ENCODE results near the gene RFXANK.

The RFXANK gene

DNA sequence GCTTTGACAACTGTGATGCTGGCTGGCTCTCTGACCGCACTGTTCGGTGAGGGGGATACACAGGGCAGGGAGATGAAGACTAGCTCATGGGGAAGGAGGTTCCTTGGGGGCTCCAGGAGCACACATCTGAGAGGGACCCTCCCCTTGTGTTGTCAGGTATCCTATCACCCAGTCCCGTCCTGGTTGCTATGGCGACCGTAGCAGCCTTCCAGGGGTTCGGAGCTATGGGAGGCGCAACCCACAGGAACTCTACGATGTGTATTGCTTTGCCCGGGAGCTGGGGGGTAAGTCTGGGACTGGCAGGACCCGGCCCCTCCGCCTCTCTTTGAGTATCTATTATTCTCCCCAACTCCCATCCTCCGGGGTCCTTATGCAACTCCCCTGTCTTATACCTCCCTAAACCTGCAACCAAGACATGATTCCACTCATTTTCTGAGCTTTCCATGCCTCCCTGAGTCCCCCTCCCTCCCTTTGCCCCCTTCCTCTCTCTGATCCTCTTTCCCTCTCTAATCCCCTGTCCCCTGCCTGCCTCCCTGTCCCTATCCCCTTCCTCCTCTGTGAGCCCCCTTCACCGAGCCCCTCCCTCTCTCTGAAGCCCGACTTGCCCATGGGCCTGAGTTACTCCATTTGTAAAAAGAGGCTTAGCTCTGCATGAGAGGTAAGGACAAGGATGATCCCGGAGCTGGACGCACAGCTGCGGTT, 32.2 kb downstream of the RFXANK start:
- H3K27me3 ChIP-seq (ENCODE audit: low read depth, low read length) = peaks cover 6% of the 10 kb centered on the region; the same call in 1 of the 2 replicates
- TF ChIP-seq, protein P1, sequence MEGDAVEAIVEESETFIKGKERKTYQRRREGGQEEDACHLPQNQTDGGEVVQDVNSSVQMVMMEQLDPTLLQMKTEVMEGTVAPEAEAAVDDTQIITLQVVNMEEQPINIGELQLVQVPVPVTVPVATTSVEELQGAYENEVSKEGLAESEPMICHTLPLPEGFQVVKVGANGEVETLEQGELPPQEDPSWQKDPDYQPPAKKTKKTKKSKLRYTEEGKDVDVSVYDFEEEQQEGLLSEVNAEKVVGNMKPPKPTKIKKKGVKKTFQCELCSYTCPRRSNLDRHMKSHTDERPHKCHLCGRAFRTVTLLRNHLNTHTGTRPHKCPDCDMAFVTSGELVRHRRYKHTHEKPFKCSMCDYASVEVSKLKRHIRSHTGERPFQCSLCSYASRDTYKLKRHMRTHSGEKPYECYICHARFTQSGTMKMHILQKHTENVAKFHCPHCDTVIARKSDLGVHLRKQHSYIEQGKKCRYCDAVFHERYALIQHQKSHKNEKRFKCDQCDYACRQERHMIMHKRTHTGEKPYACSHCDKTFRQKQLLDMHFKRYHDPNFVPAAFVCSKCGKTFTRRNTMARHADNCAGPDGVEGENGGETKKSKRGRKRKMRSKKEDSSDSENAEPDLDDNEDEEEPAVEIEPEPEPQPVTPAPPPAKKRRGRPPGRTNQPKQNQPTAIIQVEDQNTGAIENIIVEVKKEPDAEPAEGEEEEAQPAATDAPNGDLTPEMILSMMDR (IDR thresholded peaks at IDR 0.05; ENCODE audit: low read depth, low read length) = no peak
- TF ChIP-seq EZH2phosphoT487 (IDR thresholded peaks at IDR 0.05; ENCODE audit: low read depth) = no peak
- H3K79me2 ChIP-seq (ENCODE audit: low read length) = no peaks in the 10 kb centered on the region
- no peak overlapping the region for H2AFZ ChIP-seq (ENCODE audit: low read depth, low read length)
- H3K4me1 ChIP-seq (ENCODE audit: low read length) = no peaks in the 10 kb centered on the region
- no peaks in the 10 kb centered on the region for H3K36me3 ChIP-seq (replicated peaks; ENCODE audit: low read depth, low read length)
- H3K9ac ChIP-seq (ENCODE audit: low read length) = no peak overlapping the region
- H3K4me2 ChIP-seq (ENCODE audit: low read length) = no peak overlapping the region
- no peak overlapping the region for H3K27ac ChIP-seq (ENCODE audit: low read length)
- no peaks in the 10 kb centered on the region for H3K9me3 ChIP-seq (ENCODE audit: insufficient read depth, low read length)
- no peaks in the 10 kb centered on the region for H4K20me1 ChIP-seq (ENCODE audit: insufficient read depth, low read length)
- no peak overlapping the region for H3K4me3 ChIP-seq (ENCODE audit: low read length)

DNA sequence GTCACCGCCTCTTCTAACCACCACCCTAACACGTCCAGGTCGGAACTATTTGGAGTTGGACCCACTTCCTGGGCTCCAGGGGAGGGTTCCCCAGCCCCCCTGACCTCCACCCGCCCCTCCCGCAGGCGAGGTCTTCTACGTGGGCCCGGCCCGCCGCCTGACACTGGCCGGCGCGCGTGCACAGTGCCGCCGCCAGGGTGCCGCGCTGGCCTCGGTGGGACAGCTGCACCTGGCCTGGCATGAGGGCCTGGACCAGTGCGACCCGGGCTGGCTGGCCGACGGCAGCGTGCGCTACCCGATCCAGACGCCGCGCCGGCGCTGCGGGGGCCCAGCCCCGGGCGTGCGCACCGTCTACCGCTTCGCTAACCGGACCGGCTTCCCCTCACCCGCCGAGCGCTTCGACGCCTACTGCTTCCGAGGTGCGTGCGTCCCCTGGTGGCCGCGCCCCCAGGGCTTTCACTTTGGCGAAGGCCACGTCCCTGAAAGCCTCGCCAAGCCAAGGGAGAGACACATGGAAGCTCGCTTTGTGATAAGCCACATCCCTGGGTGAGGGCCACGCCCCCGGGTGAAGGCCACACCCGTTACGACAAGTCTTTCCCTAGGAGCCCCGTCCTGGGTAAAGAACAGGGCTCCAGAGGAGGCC, 32.9 kb downstream of the RFXANK start:
- no peak overlapping the region for H3K4me2 ChIP-seq (ENCODE audit: low read length)

DNA sequence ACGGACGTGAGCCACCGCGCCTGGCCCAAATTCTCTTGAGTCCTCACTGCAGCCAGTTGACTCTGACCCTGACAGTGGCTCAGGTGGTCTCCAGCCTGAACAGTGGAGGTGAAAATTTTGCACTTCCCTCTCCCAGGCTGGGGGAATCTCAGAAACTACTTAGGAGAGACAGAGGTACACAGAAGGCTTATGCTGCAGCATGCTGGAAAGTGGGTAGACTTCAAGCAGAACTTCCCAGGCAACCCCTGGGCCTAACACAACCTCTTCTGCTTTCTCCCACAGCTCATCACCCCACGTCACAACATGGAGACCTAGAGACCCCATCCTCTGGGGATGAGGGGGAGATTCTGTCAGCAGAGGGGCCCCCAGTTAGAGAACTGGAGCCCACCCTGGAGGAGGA, 34.1 kb downstream of the RFXANK start:
- no peak overlapping the region for H3K27ac ChIP-seq (ENCODE audit: low read length)
- no peak for TF ChIP-seq EZH2phosphoT487 (IDR thresholded peaks at IDR 0.05; ENCODE audit: low read depth)
- TF ChIP-seq, protein P1 (IDR thresholded peaks at IDR 0.05; ENCODE audit: low read depth, low read length) = no peak
- H3K36me3 ChIP-seq (replicated peaks; ENCODE audit: low read depth, low read length) = no peaks in the 10 kb centered on the region
- no peak overlapping the region for H3K4me2 ChIP-seq (ENCODE audit: low read length)
- no peaks in the 10 kb centered on the region for H4K20me1 ChIP-seq (ENCODE audit: insufficient read depth, low read length)
- no peaks in the 10 kb centered on the region for H3K79me2 ChIP-seq (ENCODE audit: low read length)
- peaks cover 9% of the 10 kb centered on the region; the same call in 1 of the 2 replicates for H3K27me3 ChIP-seq (ENCODE audit: low read depth, low read length)
- no peaks in the 10 kb centered on the region for H3K9me3 ChIP-seq (ENCODE audit: insufficient read depth, low read length)
- H3K9ac ChIP-seq (ENCODE audit: low read length) = no peak overlapping the region
- H2AFZ ChIP-seq (ENCODE audit: low read depth, low read length) = no peak overlapping the region
- no peaks in the 10 kb centered on the region for H3K4me1 ChIP-seq (ENCODE audit: low read length)
- no peak overlapping the region for H3K4me3 ChIP-seq (ENCODE audit: low read length)

More for the DNA sequence above, 32.9 kb downstream of the RFXANK start:
- H4K20me1 ChIP-seq (ENCODE audit: insufficient read depth, low read length) = no peaks in the 10 kb centered on the region
- H3K27ac ChIP-seq (ENCODE audit: low read length) = no peak overlapping the region
- H3K9me3 ChIP-seq (ENCODE audit: insufficient read depth, low read length) = no peaks in the 10 kb centered on the region
- no peaks in the 10 kb centered on the region for H3K36me3 ChIP-seq (replicated peaks; ENCODE audit: low read depth, low read length)
- H3K4me1 ChIP-seq (ENCODE audit: low read length) = no peaks in the 10 kb centered on the region
- no peaks in the 10 kb centered on the region for H3K79me2 ChIP-seq (ENCODE audit: low read length)
- H2AFZ ChIP-seq (ENCODE audit: low read depth, low read length) = no peak overlapping the region
- peaks cover 9% of the 10 kb centered on the region; the same call in 1 of the 2 replicates for H3K27me3 ChIP-seq (ENCODE audit: low read depth, low read length)
- TF ChIP-seq EZH2phosphoT487 (IDR thresholded peaks at IDR 0.05; ENCODE audit: low read depth) = no peak
- TF ChIP-seq, protein P1 (IDR thresholded peaks at IDR 0.05; ENCODE audit: low read depth, low read length) = no peak
- H3K4me3 ChIP-seq (ENCODE audit: low read length) = no peak overlapping the region
- H3K9ac ChIP-seq (ENCODE audit: low read length) = no peak overlapping the region

DNA sequence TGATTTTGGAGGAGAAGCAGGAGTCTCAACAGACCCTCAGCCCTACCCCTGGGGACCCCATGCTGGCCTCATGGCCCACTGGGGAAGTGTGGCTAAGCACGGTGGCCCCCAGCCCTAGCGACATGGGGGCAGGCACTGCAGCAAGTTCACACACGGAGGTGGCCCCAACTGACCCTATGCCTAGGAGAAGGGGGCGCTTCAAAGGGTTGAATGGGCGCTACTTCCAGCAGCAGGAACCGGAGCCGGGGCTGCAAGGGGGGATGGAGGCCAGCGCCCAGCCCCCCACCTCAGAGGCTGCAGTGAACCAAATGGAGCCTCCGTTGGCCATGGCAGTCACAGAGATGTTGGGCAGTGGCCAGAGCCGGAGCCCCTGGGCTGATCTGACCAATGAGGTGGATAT, 34.6 kb downstream of the RFXANK start:
- H3K9ac ChIP-seq (ENCODE audit: low read length) = no peak overlapping the region
- H3K9me3 ChIP-seq (ENCODE audit: insufficient read depth, low read length) = no peaks in the 10 kb centered on the region
- no peak overlapping the region for H3K4me3 ChIP-seq (ENCODE audit: low read length)
- peaks cover 9% of the 10 kb centered on the region; the same call in 1 of the 2 replicates for H3K27me3 ChIP-seq (ENCODE audit: low read depth, low read length)
- no peak overlapping the region for H3K4me2 ChIP-seq (ENCODE audit: low read length)
- no peaks in the 10 kb centered on the region for H3K79me2 ChIP-seq (ENCODE audit: low read length)
- no peak overlapping the region for H3K27ac ChIP-seq (ENCODE audit: low read length)
- no peaks in the 10 kb centered on the region for H3K4me1 ChIP-seq (ENCODE audit: low read length)
- TF ChIP-seq EZH2phosphoT487 (IDR thresholded peaks at IDR 0.05; ENCODE audit: low read depth) = no peak
- TF ChIP-seq, protein P1 (IDR thresholded peaks at IDR 0.05; ENCODE audit: low read depth, low read length) = no peak
- no peak overlapping the region for H2AFZ ChIP-seq (ENCODE audit: low read depth, low read length)
- H3K36me3 ChIP-seq (replicated peaks; ENCODE audit: low read depth, low read length) = no peaks in the 10 kb centered on the region
- no peaks in the 10 kb centered on the region for H4K20me1 ChIP-seq (ENCODE audit: insufficient read depth, low read length)

Data from OCI-LY3 (cell line).